C1 segment of cervical spinal cord (tissue), 14 donors: ENCODE results near the gene LIX1L.
"Not testable (repeated sequence)": the region's sequence is repeated elsewhere in the genome, so short reads cannot be mapped to it uniquely, and the experiment has no call there.

Experiments
- DNase-seq, 14 donors: peaks; one replicate each; lab custom pipeline; 2025; lab: John Stamatoyannopoulos, UW

Gene LIX1L

GRCh38 chr1:145936247-145936646 lies 21.6 kb downstream of the LIX1L start:
- no peak for DNase-seq

- DNase-seq, result no peak
Observed at GRCh38 chr1:145935708-145936107, 22.1 kb downstream of the LIX1L start.

GRCh38 chr1:145932522-145933009 lies 25.3 kb downstream of the LIX1L start:
- DNase-seq, result not testable (repeated sequence)

GRCh38 chr1:145927916-145928643 lies 29.7 kb downstream of the LIX1L start:
- peak in 2 of 14 donors; percentile 25 to 41 for DNase-seq

- peak; percentile 49 to 96 (median 90) for DNase-seq
Observed at GRCh38 chr1:145927063-145927886, 30.5 kb downstream of the LIX1L start, which contains the start of gene RBM8A. TSS of gene RBM8A (minus strand) at chr1:145927484. CDS start at chr1:145927426, 58 bp downstream.

GRCh38 chr1:145926686-145927062 lies 31.1 kb downstream of the LIX1L start:
- DNase-seq, result no peak

GRCh38 chr1:145922266-145922665 lies 35.6 kb downstream of the LIX1L start:
- no peak for DNase-seq

- not testable (repeated sequence) for DNase-seq
Observed at GRCh38 chr1:145920297-145920696, 37.5 kb downstream of the LIX1L start.

GRCh38 chr1:145918992-145919939 lies 38.6 kb downstream of the LIX1L start:
- DNase-seq, result peak in 10 of 14 donors; percentile 12 to 67 (median 44)

- peak; percentile 81 to 97 (median 90) for DNase-seq
Observed at GRCh38 chr1:145918144-145918991, 39.4 kb downstream of the LIX1L start, which contains the start of gene PEX11B. TSS of gene PEX11B (minus strand) at chr1:145918717. CDS start at chr1:145918688, 29 bp downstream.

GRCh38 chr1:145917595-145917994 lies 40.2 kb downstream of the LIX1L start:
- no peak for DNase-seq

GRCh38 chr1:145916745-145917144 lies 41.1 kb downstream of the LIX1L start:
- no peak for DNase-seq

- no peak for DNase-seq
Observed at GRCh38 chr1:145912128-145912641, 45.6 kb downstream of the LIX1L start.

GRCh38 chr1:145908653-145909052 lies 49.2 kb downstream of the LIX1L start:
- DNase-seq, result no peak

- no peak for DNase-seq
Observed at GRCh38 chr1:145906954-145907753, 50.7 kb downstream of the LIX1L start.

- no peak for DNase-seq
Observed at GRCh38 chr1:145901312-145902021, 56.4 kb downstream of the LIX1L start.

- no peak for DNase-seq
Observed at GRCh38 chr1:145898756-145899155, 59.1 kb downstream of the LIX1L start.

GRCh38 chr1:145897969-145898368 lies 59.8 kb downstream of the LIX1L start:
- no peak for DNase-seq

GRCh38 chr1:145895471-145895870 lies 62.3 kb downstream of the LIX1L start:
- DNase-seq, result no peak
